K562 (cell line): ENCODE measurements around the gene CCDC9. TPM values are rescaled to one million over a fixed set of nuclear protein-coding genes. Genes with fewer than 3 reads are reported as not detected.

ENCODE experiments used
- BCOR ChIP-seq: fragments of 450-650 bp; IDR thresholded peaks from 2 replicates; pipeline ENCODE4 v1.6.1; 2016
- CREB1 ChIP-seq, 2 experiments: sonication (generic) in 1 of 2; formaldehyde crosslinking in 1 of 2; IDR thresholded peaks; 2 replicates each; pipeline versions ENCODE4 v1.6.1 to v1.8.0; 2012 to 2022; ENCODE audit warnings: inconsistent platforms in 1 of 2, mild to moderate bottlenecking in 1 of 2, missing genetic modification reagents in 1 of 2, moderate library complexity in 1 of 2
- EHMT2 ChIP-seq: fragments of 450-650 bp; IDR thresholded peaks from 2 replicates; pipeline ENCODE4 v1.6.1; 2018; ENCODE audit warnings: antibody characterized with exemption
- EZH2 ChIP-seq: IDR thresholded peaks from 2 replicates; pipeline ENCODE4 v1.6.1; 2012; ENCODE audit warnings: low read depth, mild to moderate bottlenecking, inconsistent platforms, low read length, borderline replicate concordance
- GATA2 ChIP-seq: sonication (generic); formaldehyde crosslinking; IDR thresholded peaks from 2 replicates; pipeline ENCODE4 v1.4.0; 2020; ENCODE audit warnings: mild to moderate bottlenecking, missing genetic modification reagents
- MAFG ChIP-seq: fragments of 450-650 bp; conservative IDR thresholded peaks from 2 replicates; pipeline ENCODE4 v1.6.1; 2016; ENCODE audit warnings: missing genetic modification characterization, missing compliant biosample characterization
- NFRKB ChIP-seq: fragments of 450-650 bp; IDR thresholded peaks from 2 replicates; pipeline ENCODE4 v1.6.1; 2016; ENCODE audit warnings: low read depth
- POU5F1 ChIP-seq: fragments of 150-350 bp; IDR thresholded peaks from 2 replicates; pipeline ENCODE4 v1.6.1; 2014; ENCODE audit warnings: borderline replicate concordance, low read length, low read depth, mild to moderate bottlenecking; ENCODE audit not compliant: partially characterized antibody
- SMAD4 ChIP-seq: fragments of 250-450 bp; sonication (Bioruptor Pico); conservative IDR thresholded peaks from 2 replicates; pipeline ENCODE4 v1.8.0; 2021; ENCODE audit warnings: inconsistent platforms, mild to moderate bottlenecking, moderate library complexity
- SMARCC2 ChIP-seq: fragments of 450-650 bp; IDR thresholded peaks from 2 replicates; pipeline ENCODE4 v1.6.1; 2017; ENCODE audit warnings: antibody characterized with exemption, moderate library complexity, mild to moderate bottlenecking, low read depth
- SMC3 ChIP-seq: conservative IDR thresholded peaks from 2 replicates; pipeline ENCODE4 v1.6.1; 2011; ENCODE audit warnings: low read depth, low read length, improper control_type of control experiment; ENCODE audit not compliant: insufficient read depth
- SRF ChIP-seq, 2 experiments: fragments of 250-450, 450-650 bp in 1 of 2; sonication (Bioruptor Pico) in 1 of 2; sonication (generic) in 1 of 2; formaldehyde crosslinking; IDR thresholded peaks; 2 replicates each; pipeline versions ENCODE4 v1.5.0 to v1.5.1; 2020 to 2022; ENCODE audit warnings: mild to moderate bottlenecking in 1 of 2, missing genetic modification reagents in 1 of 2
- TGIF2 ChIP-seq: sonication (generic); formaldehyde crosslinking; IDR thresholded peaks from 2 replicates; pipeline ENCODE4 v1.8.1; 2022; ENCODE audit warnings: mild to moderate bottlenecking, missing genetic modification reagents, moderate library complexity
- ZNF3 ChIP-seq: fragments of 250-450 bp; sonication (Bioruptor Pico); IDR thresholded peaks from 2 replicates; pipeline ENCODE4 v1.5.0; 2021; ENCODE audit warnings: mild to moderate bottlenecking, moderate library complexity
- polyA plus RNA-seq, 8 experiments: library from polyadenylated mRNA; depleted of rRNA in 4 of 8; stranded (reverse) in 5 of 8; unstranded in 3 of 8; fragments of >200 nt; fragmentation: Nextera tagmentation in 2 of 8; fragmentation: Illumina TruSeq in 1 of 8; extraction: Ambion mirVana in 2 of 8; extraction: Trizol in 1 of 8; gene quantifications; 2 replicates each; pipeline versions ENCODE4 v1.2.1 to v1.2.3, GENCODE V29; 2011 to 2014; ENCODE audit warnings: inconsistent platforms in 1 of 8, missing spikeins in 1 of 8
- total RNA-seq, 7 experiments: library from RNA; depleted of rRNA in 6 of 7; stranded (reverse); fragments of >200 nt in 6 of 7; fragmentation: Illumina TruSeq in 2 of 7; extraction: Trizol in 2 of 7; gene quantifications; 2 replicates each; pipeline versions ENCODE4 v1.2.1 to v1.2.3, GENCODE V29; 2011 to 2021; ENCODE audit warnings: low replicate concordance in 1 of 7
- TF ChIP-seq, protein P1 (sequence below): fragments of 450-650 bp; IDR thresholded peaks from 2 replicates; pipeline ENCODE4 v1.6.1; 2017; ENCODE audit warnings: antibody characterized with exemption, mild to moderate bottlenecking
- TF ChIP-seq, protein P2 (sequence below), 2 experiments: fragments of 450-650 bp; IDR thresholded peaks; 2 replicates each; pipeline ENCODE4 v1.6.1; 2016
- TF ChIP-seq, protein P3 (sequence below): fragments of 250-450 bp; sonication (Bioruptor Pico); IDR thresholded peaks from 2 replicates; pipeline ENCODE4 v1.4.0; 2020

CCDC9 gene
- total and polyA plus RNA-seq, 9 of the 15 experiments (the other 6 are each of a cell fraction or from before 2014, with no cell fraction given): 0.23 to 38.6 (median 8.4) TPM

DNA sequence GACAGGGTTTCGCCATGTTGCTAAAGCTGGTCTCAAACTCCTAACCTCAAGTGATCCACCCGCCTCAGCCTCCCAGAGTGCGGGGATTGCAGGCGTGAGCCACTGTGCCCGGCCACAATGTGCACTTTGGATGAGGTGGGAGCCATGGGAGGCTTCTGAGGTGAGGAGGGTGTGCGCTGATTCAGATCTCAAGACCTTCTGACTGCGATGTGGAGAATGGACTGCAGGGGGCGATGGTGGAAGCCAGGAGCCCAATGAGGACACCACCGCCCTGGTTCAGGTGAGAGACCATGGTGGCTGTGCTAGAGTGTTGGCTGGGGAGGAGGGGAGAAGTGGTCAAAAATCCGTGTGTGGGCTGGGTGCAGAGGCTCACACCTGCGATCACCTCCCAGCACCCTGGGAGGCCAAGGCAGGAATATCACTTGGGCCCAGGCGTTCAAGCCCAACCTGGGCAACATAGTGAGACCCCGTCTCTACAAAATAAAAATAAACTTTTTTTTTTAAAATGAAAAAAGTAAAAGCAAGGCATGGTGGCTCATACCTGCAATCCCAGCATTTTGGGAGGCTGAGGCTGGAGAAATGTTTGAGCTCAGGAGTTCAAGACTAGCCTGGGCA is 24.0 kb downstream of the CCDC9 start (continued):
- TF ChIP-seq, protein P1, sequence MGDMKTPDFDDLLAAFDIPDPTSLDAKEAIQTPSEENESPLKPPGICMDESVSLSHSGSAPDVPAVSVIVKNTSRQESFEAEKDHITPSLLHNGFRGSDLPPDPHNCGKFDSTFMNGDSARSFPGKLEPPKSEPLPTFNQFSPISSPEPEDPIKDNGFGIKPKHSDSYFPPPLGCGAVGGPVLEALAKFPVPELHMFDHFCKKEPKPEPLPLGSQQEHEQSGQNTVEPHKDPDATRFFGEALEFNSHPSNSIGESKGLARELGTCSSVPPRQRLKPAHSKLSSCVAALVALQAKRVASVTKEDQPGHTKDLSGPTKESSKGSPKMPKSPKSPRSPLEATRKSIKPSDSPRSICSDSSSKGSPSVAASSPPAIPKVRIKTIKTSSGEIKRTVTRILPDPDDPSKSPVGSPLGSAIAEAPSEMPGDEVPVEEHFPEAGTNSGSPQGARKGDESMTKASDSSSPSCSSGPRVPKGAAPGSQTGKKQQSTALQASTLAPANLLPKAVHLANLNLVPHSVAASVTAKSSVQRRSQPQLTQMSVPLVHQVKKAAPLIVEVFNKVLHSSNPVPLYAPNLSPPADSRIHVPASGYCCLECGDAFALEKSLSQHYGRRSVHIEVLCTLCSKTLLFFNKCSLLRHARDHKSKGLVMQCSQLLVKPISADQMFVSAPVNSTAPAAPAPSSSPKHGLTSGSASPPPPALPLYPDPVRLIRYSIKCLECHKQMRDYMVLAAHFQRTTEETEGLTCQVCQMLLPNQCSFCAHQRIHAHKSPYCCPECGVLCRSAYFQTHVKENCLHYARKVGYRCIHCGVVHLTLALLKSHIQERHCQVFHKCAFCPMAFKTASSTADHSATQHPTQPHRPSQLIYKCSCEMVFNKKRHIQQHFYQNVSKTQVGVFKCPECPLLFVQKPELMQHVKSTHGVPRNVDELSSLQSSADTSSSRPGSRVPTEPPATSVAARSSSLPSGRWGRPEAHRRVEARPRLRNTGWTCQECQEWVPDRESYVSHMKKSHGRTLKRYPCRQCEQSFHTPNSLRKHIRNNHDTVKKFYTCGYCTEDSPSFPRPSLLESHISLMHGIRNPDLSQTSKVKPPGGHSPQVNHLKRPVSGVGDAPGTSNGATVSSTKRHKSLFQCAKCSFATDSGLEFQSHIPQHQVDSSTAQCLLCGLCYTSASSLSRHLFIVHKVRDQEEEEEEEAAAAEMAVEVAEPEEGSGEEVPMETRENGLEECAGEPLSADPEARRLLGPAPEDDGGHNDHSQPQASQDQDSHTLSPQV: no peak
- TF ChIP-seq MAFG (tag) (no peak), TGIF2 (CRISPR knock-in tag) (no peak), POU5F1 (no peak), NFRKB (no peak), SMARCC2 (no peak), CREB1 (IDR thresholded peaks at IDR 0.05) (no peak), CREB1 (CRISPR knock-in tag; IDR thresholded peaks at IDR 0.05) (0 out of 2 replicates have a peak, but pooled peaks have one; percentile 31), SMC3 (peak; percentile 52), SMAD4 (no peak), EHMT2 (no peak), BCOR (peak; percentile 88), GATA2 (CRISPR knock-in tag) (peak; percentile 81), EZH2 (no peak), ZNF3 (no peak), SRF (CRISPR knock-in tag; IDR thresholded peaks at IDR 0.05) (no peak; a peak in 1 of 4 replicates)
- TF ChIP-seq, protein P2, sequence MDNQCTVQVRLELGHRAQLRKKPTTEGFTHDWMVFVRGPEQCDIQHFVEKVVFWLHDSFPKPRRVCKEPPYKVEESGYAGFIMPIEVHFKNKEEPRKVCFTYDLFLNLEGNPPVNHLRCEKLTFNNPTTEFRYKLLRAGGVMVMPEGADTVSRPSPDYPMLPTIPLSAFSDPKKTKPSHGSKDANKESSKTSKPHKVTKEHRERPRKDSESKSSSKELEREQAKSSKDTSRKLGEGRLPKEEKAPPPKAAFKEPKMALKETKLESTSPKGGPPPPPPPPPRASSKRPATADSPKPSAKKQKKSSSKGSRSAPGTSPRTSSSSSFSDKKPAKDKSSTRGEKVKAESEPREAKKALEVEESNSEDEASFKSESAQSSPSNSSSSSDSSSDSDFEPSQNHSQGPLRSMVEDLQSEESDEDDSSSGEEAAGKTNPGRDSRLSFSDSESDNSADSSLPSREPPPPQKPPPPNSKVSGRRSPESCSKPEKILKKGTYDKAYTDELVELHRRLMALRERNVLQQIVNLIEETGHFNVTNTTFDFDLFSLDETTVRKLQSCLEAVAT (IDR thresholded peaks at IDR 0.05): no peak
- TF ChIP-seq, protein P3, sequence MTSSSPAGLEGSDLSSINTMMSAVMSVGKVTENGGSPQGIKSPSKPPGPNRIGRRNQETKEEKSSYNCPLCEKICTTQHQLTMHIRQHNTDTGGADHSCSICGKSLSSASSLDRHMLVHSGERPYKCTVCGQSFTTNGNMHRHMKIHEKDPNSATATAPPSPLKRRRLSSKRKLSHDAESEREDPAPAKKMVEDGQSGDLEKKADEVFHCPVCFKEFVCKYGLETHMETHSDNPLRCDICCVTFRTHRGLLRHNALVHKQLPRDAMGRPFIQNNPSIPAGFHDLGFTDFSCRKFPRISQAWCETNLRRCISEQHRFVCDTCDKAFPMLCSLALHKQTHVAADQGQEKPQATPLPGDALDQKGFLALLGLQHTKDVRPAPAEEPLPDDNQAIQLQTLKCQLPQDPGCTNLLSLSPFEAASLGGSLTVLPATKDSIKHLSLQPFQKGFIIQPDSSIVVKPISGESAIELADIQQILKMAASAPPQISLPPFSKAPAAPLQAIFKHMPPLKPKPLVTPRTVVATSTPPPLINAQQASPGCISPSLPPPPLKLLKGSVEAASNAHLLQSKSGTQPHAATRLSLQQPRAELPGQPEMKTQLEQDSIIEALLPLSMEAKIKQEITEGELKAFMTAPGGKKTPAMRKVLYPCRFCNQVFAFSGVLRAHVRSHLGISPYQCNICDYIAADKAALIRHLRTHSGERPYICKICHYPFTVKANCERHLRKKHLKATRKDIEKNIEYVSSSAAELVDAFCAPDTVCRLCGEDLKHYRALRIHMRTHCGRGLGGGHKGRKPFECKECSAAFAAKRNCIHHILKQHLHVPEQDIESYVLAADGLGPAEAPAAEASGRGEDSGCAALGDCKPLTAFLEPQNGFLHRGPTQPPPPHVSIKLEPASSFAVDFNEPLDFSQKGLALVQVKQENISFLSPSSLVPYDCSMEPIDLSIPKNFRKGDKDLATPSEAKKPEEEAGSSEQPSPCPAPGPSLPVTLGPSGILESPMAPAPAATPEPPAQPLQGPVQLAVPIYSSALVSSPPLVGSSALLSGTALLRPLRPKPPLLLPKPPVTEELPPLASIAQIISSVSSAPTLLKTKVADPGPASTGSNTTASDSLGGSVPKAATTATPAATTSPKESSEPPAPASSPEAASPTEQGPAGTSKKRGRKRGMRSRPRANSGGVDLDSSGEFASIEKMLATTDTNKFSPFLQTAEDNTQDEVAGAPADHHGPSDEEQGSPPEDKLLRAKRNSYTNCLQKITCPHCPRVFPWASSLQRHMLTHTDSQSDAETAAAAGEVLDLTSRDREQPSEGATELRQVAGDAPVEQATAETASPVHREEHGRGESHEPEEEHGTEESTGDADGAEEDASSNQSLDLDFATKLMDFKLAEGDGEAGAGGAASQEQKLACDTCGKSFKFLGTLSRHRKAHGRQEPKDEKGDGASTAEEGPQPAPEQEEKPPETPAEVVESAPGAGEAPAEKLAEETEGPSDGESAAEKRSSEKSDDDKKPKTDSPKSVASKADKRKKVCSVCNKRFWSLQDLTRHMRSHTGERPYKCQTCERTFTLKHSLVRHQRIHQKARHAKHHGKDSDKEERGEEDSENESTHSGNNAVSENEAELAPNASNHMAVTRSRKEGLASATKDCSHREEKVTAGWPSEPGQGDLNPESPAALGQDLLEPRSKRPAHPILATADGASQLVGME: no peak
